ENCODE measurements around the gene DRAM1. TPM values are rescaled to one million over a fixed set of nuclear protein-coding genes. Genes with fewer than 3 reads are reported as not detected.
A peak's percentile ranks its signal among the peaks of the same experiment; 100 is the strongest.

The DRAM1 gene
- total and polyA plus RNA-seq, 2 of the 4 experiments (the other 2 are of a cell fraction) = 20.0 to 27.2 TPM

DNA sequence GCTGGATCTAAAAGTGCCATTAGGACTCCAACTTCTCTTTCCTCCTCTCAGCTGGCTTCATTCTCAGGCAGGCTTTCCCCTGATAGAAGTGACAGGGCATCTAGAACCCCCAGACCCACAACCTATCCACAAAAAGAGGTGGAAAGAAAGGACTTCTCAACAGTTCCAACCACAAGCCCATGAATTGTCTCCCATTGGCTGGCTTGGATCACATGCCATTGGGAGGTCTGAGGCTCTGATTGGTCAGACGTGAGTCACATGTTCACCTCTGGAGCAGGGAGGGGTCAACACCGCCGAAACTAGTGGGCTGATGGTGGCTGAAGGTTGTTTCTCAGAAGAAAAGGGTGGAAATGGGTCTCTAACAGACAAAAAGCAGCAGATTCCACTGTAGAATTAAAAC is 47.2 kb downstream of the DRAM1 start:
- Histone ChIP-seq H3K23ac (ENCODE audit: low read depth, low read length) (peak overlapping the region; percentile 80), H3K9ac (ENCODE audit: low read depth, low read length) (peak overlapping the region; percentile 9; the same call in 1 of the 2 replicates), H2AK9ac (replicated peaks; ENCODE audit: low read depth, low read length, poor library complexity) (peak overlapping the region; percentile 92), H3K56ac (ENCODE audit: extremely low read depth, insufficient read depth, low read length) (peak overlapping the region; percentile 52; the same call in 1 of the 2 replicates), H3K79me1 (ENCODE audit: low read depth in 1 of 2, low read length in 2 of 2) (peaks cover 2 to 11% of the 10 kb centered on the region in 2 experiments; a peak in 1 of 4 replicates), H3K27ac (ENCODE audit: insufficient read depth, low read length) (peak overlapping the region; percentile 96), H3K27me3 (ENCODE audit: control insufficient read depth, insufficient read depth, low read length) (no peaks in the 10 kb centered on the region), H3K14ac (replicated peaks; ENCODE audit: low read depth, low read length) (peak overlapping the region; percentile 96), H3K36me3 (ENCODE audit: control insufficient read depth, insufficient read depth, low read length) (peaks cover 9% of the 10 kb centered on the region), H3K9me3 (ENCODE audit: control insufficient read depth, insufficient read depth, low read length) (no peaks in the 10 kb centered on the region), H3K18ac (ENCODE audit: low read depth, low read length) (peak overlapping the region; percentile 99), H3K4me1 (ENCODE audit: control insufficient read depth, insufficient read depth, low read length) (peaks cover 15% of the 10 kb centered on the region), H2BK15ac (ENCODE audit: low read depth, low read length) (peak overlapping the region; percentile 99; the same call in 2 of the 3 replicates), H2AFZ (replicated peaks; ENCODE audit: low read length, poor library complexity) (no peak overlapping the region), H2BK5ac (ENCODE audit: low read depth, low read length, poor library complexity, severe bottlenecking) (peak overlapping the region; percentile 100), H3K4me2 (ENCODE audit: low read depth, low read length) (no peak overlapping the region), H3K9me1 (ENCODE audit: insufficient read depth, low read length) (peaks cover 11% of the 10 kb centered on the region), H4K8ac (ENCODE audit: low read depth in 2 of 2, low read length in 2 of 2) (peak overlapping the region; percentile 87 to 89), H2BK20ac (ENCODE audit: low read depth, low read length) (peak overlapping the region; percentile 93), H4K20me1 (ENCODE audit: insufficient read depth, low read length) (no peaks in the 10 kb centered on the region), H3K4me3 (ENCODE audit: insufficient read depth, low read depth, low read length) (no peak overlapping the region), H2AK5ac (ENCODE audit: low read depth, low read length) (peak overlapping the region; percentile 96), H3K4ac (ENCODE audit: low read depth, low read length) (peak overlapping the region; percentile 96), H4K91ac (ENCODE audit: insufficient read depth, low read depth, low read length) (peak overlapping the region; percentile 98), H4K5ac (ENCODE audit: low read depth, low read length) (peak overlapping the region; percentile 100), H2BK120ac (ENCODE audit: low read depth, low read length) (peak overlapping the region; percentile 97)
- DNase-seq (peak; percentile 46), ATAC-seq (ENCODE audit: low read depth) (no peak)
- dilution Hi-C loops (cut with HindIII; ENCODE audit: low sequenced_read_pairs, unreplicated experiment) = no loop called here
- WGBS, 2 experiments (ENCODE audit: extremely low coverage in 2 of 2, insufficient read length in 1 of 2) = no CpG with 5 or more reads among the region's 3 CpGs
- ChIA-PET CTCF (interaction anchor here (0.6 kb wide), 1 partner anchor 170 kb away, joined by 3 read pairs; no protein-coding TSS in a partner anchor), POLR2A (ENCODE audit: unreplicated experiment) (no interaction called here)
- in situ Hi-C loops (cut with MboI; ENCODE audit: low sequenced_read_pairs) = loop anchor here (25.0 kb wide), 1 partner anchor 563 kb away; the partner anchor contains the start of gene IGF1
- no TSS peak for BruUV-seq (replicated peaks)
- TF ChIP-seq RFX5 (IDR thresholded peaks at IDR 0.05; ENCODE audit: low read depth, low read length) = no peak
- TF ChIP-seq CTCF (conservative IDR thresholded peaks at IDR 0.05; ENCODE audit: low read depth, low read length) = no peak
- no peak for TF ChIP-seq RAD21 (IDR thresholded peaks at IDR 0.05; ENCODE audit: low read length)
- no peak for TF ChIP-seq ELK1 (IDR thresholded peaks at IDR 0.05; ENCODE audit: borderline replicate concordance, low read depth, low read length)
- peak; percentile 95 for TF ChIP-seq USF2 (IDR thresholded peaks at IDR 0.05; ENCODE audit: low read depth, low read length)
- intact Hi-C loops (cut with micrococcal nuclease) = no loop called here

Measured in IMR-90 (cell line).